ENCODE results near the gene GPATCH2. TPM values are rescaled to one million over a fixed set of nuclear protein-coding genes. Genes with fewer than 3 reads are reported as not detected.

Gene GPATCH2
- total RNA-seq, 1 donor: 20.6 TPM

- Histone ChIP-seq H3K4me1 (ENCODE audit: insufficient read depth, low read length) (no peaks in the 10 kb centered on the region), H3K4me2 (ENCODE audit: insufficient read depth, low read length) (no peak overlapping the region), H3K79me2 (ENCODE audit: insufficient read depth, low read length) (no peaks in the 10 kb centered on the region), H3K9me3 (ENCODE audit: low read depth, low read length) (no peaks in the 10 kb centered on the region), H3K27me3 (ENCODE audit: insufficient read depth, low read length) (no peaks in the 10 kb centered on the region), H4K20me1 (ENCODE audit: insufficient read depth, low read length) (no peaks in the 10 kb centered on the region), H3K27ac (ENCODE audit: low read depth, low read length) (no peak overlapping the region), H3K4me3 (ENCODE audit: insufficient read depth, low read length) (no peak overlapping the region), H3K36me3 (ENCODE audit: insufficient read depth, low read length) (no peaks in the 10 kb centered on the region), H2AFZ (ENCODE audit: low read length) (no peak overlapping the region)
- no peak for DNase-seq (ENCODE audit: insufficient read length, low spot score, missing footprints)
- TF ChIP-seq CTCF (IDR thresholded peaks at IDR 0.05; ENCODE audit: extremely low read depth, low read depth, low read length): no peak
Observed at GRCh38 chr1:217668351-217668940, 37.6 kb upstream of the GPATCH2 start.

GRCh38 chr1:217661407-217661806 lies 30.5 kb upstream of the GPATCH2 start:
- H3K27ac ChIP-seq (ENCODE audit: low read depth, low read length): no peak overlapping the region
- no peaks in the 10 kb centered on the region for H4K20me1 ChIP-seq (ENCODE audit: insufficient read depth, low read length)
- no peak for TF ChIP-seq CTCF (IDR thresholded peaks at IDR 0.05; ENCODE audit: extremely low read depth, low read depth, low read length)
- H3K36me3 ChIP-seq (ENCODE audit: insufficient read depth, low read length): no peaks in the 10 kb centered on the region
- H3K4me2 ChIP-seq (ENCODE audit: insufficient read depth, low read length): no peak overlapping the region
- DNase-seq (ENCODE audit: insufficient read length, low spot score, missing footprints): no peak
- no peaks in the 10 kb centered on the region for H3K79me2 ChIP-seq (ENCODE audit: insufficient read depth, low read length)
- H2AFZ ChIP-seq (ENCODE audit: low read length): no peak overlapping the region
- H3K9me3 ChIP-seq (ENCODE audit: low read depth, low read length): no peaks in the 10 kb centered on the region
- H3K27me3 ChIP-seq (ENCODE audit: insufficient read depth, low read length): no peaks in the 10 kb centered on the region
- H3K4me3 ChIP-seq (ENCODE audit: insufficient read depth, low read length): no peak overlapping the region
- peaks cover 10% of the 10 kb centered on the region for H3K4me1 ChIP-seq (ENCODE audit: insufficient read depth, low read length)

- Histone ChIP-seq H3K4me3 (ENCODE audit: insufficient read depth, low read length) (no peak overlapping the region), H3K27me3 (ENCODE audit: insufficient read depth, low read length) (no peaks in the 10 kb centered on the region), H2AFZ (ENCODE audit: low read length) (no peak overlapping the region), H3K9me3 (ENCODE audit: low read depth, low read length) (no peaks in the 10 kb centered on the region), H3K4me1 (ENCODE audit: insufficient read depth, low read length) (peaks cover 10% of the 10 kb centered on the region), H3K27ac (ENCODE audit: low read depth, low read length) (no peak overlapping the region), H3K79me2 (ENCODE audit: insufficient read depth, low read length) (no peaks in the 10 kb centered on the region), H4K20me1 (ENCODE audit: insufficient read depth, low read length) (no peaks in the 10 kb centered on the region), H3K4me2 (ENCODE audit: insufficient read depth, low read length) (peak overlapping the region; percentile 25), H3K36me3 (ENCODE audit: insufficient read depth, low read length) (no peaks in the 10 kb centered on the region)
- TF ChIP-seq CTCF (IDR thresholded peaks at IDR 0.05; ENCODE audit: extremely low read depth, low read depth, low read length): peak; percentile 55
- DNase-seq (ENCODE audit: insufficient read length, low spot score, missing footprints): peak; percentile 49
Observed at GRCh38 chr1:217660353-217661062, 29.6 kb upstream of the GPATCH2 start.

GRCh38 chr1:217650674-217651073 lies 19.8 kb upstream of the GPATCH2 start:
- TF ChIP-seq CTCF (IDR thresholded peaks at IDR 0.05; ENCODE audit: extremely low read depth, low read depth, low read length): no peak
- no peaks in the 10 kb centered on the region for H3K36me3 ChIP-seq (ENCODE audit: insufficient read depth, low read length)
- no peak overlapping the region for H3K27ac ChIP-seq (ENCODE audit: low read depth, low read length)
- no peak overlapping the region for H2AFZ ChIP-seq (ENCODE audit: low read length)
- H3K4me2 ChIP-seq (ENCODE audit: insufficient read depth, low read length): no peak overlapping the region
- no peaks in the 10 kb centered on the region for H3K79me2 ChIP-seq (ENCODE audit: insufficient read depth, low read length)
- H3K9me3 ChIP-seq (ENCODE audit: low read depth, low read length): no peaks in the 10 kb centered on the region
- no peaks in the 10 kb centered on the region for H3K4me1 ChIP-seq (ENCODE audit: insufficient read depth, low read length)
- DNase-seq (ENCODE audit: insufficient read length, low spot score, missing footprints): no peak
- H4K20me1 ChIP-seq (ENCODE audit: insufficient read depth, low read length): no peaks in the 10 kb centered on the region
- no peaks in the 10 kb centered on the region for H3K27me3 ChIP-seq (ENCODE audit: insufficient read depth, low read length)
- no peak overlapping the region for H3K4me3 ChIP-seq (ENCODE audit: insufficient read depth, low read length)

Data from osteoblast (primary cell).